K562 (cell line): Measurements from ENCODE around the gene VARS1. TPM values are rescaled to one million over a fixed set of nuclear protein-coding genes. Genes with fewer than 3 reads are reported as not detected.
A peak's percentile ranks its signal among the peaks of the same experiment; 100 is the strongest.

ENCODE experiments used
- CSDE1 ChIP-seq, 2 experiments: fragments of 450-650 bp; IDR thresholded peaks; 2 replicates each; pipeline ENCODE4 v1.6.1; 2016; ENCODE audit warnings: mild to moderate bottlenecking in 1 of 2
- EHMT2 ChIP-seq: fragments of 450-650 bp; IDR thresholded peaks from 2 replicates; pipeline ENCODE4 v1.6.1; 2018; ENCODE audit warnings: antibody characterized with exemption
- FOXK1 ChIP-seq: sonication (generic); formaldehyde crosslinking; IDR thresholded peaks from 2 replicates; pipeline ENCODE4 v1.8.0; 2022; ENCODE audit warnings: missing genetic modification reagents, mild to moderate bottlenecking, borderline replicate concordance
- MEF2D ChIP-seq: conservative IDR thresholded peaks from 2 replicates; pipeline ENCODE4 v1.6.1; 2016; ENCODE audit warnings: low read depth, missing genetic modification characterization, missing compliant biosample characterization
- SRSF1 ChIP-seq: fragments of 200-400 bp; formaldehyde crosslinking; IDR thresholded peaks from 2 replicates; pipeline ENCODE4 v1.6.1; 2017; ENCODE audit warnings: mild to moderate bottlenecking, low read depth, low read length, moderate library complexity
- STAG1 ChIP-seq: sonication (generic); formaldehyde crosslinking; IDR thresholded peaks from 2 replicates; pipeline ENCODE4 v1.5.0; 2020; ENCODE audit warnings: missing genetic modification reagents, borderline replicate concordance
- TBL1XR1 ChIP-seq, 2 experiments: IDR thresholded peaks; 2 replicates each; pipeline ENCODE4 v1.6.1; 2012; ENCODE audit warnings: improper control_type of control experiment in 2 of 2, low read length in 2 of 2, mild to moderate bottlenecking in 1 of 2
- TCFL5 ChIP-seq: fragments of 250-450 bp; sonication (Bioruptor Pico); conservative IDR thresholded peaks from 2 replicates; pipeline ENCODE4 v1.6.1; 2021; ENCODE audit warnings: mild to moderate bottlenecking, moderate library complexity, matching md5 sums
- ZNF23 ChIP-seq: fragments of 250-450 bp; sonication (Bioruptor Pico); IDR thresholded peaks from 2 replicates; pipeline ENCODE4 v1.4.0; 2020; ENCODE audit warnings: mild to moderate bottlenecking
- ZNF24 ChIP-seq: fragments of 450-650 bp; IDR thresholded peaks from 2 replicates; pipeline ENCODE4 v1.6.1; 2016
- ZNF354B ChIP-seq: fragments of 250-450 bp; sonication (Bioruptor Pico); IDR thresholded peaks from 2 replicates; pipeline ENCODE4 v1.4.0; 2020
- polyA plus RNA-seq, 8 experiments: library from polyadenylated mRNA; depleted of rRNA in 4 of 8; stranded (reverse) in 5 of 8; unstranded in 3 of 8; fragments of >200 nt; fragmentation: Nextera tagmentation in 2 of 8; fragmentation: Illumina TruSeq in 1 of 8; extraction: Ambion mirVana in 2 of 8; extraction: Trizol in 1 of 8; gene quantifications; 2 replicates each; pipeline versions ENCODE4 v1.2.1 to v1.2.3, GENCODE V29; 2011 to 2014; ENCODE audit warnings: inconsistent platforms in 1 of 8, missing spikeins in 1 of 8
- total RNA-seq, 7 experiments: library from RNA; depleted of rRNA in 6 of 7; stranded (reverse); fragments of >200 nt in 6 of 7; fragmentation: Illumina TruSeq in 2 of 7; extraction: Trizol in 2 of 7; gene quantifications; 2 replicates each; pipeline versions ENCODE4 v1.2.1 to v1.2.3, GENCODE V29; 2011 to 2021; ENCODE audit warnings: low replicate concordance in 1 of 7
- TF ChIP-seq, protein P1 (sequence below): fragments of 150-350 bp; conservative IDR thresholded peaks from 2 replicates; pipeline ENCODE4 v1.6.1; 2014; ENCODE audit warnings: low read length
- TF ChIP-seq, protein P2 (sequence below): fragments of 450-650 bp; IDR thresholded peaks from 2 replicates; pipeline ENCODE4 v1.6.1; 2016; ENCODE audit warnings: borderline replicate concordance
- TF ChIP-seq, protein P3 (sequence below): fragments of 450-650 bp; IDR thresholded peaks from 2 replicates; pipeline ENCODE4 v1.6.1; 2017; ENCODE audit warnings: antibody characterized with exemption
- TF ChIP-seq, protein P4 (sequence below): fragments of 450-650 bp; IDR thresholded peaks from 2 replicates; pipeline ENCODE4 v1.6.1; 2018; ENCODE audit not compliant: partially characterized antibody
- TF ChIP-seq, protein P5 (sequence below): sonication (generic); formaldehyde crosslinking; IDR thresholded peaks from 2 replicates; pipeline ENCODE4 v1.8.1; 2023; ENCODE audit warnings: mild to moderate bottlenecking, missing genetic modification reagents

VARS1 gene
- total and polyA plus RNA-seq, 9 of the 15 experiments (the other 6 are each of a cell fraction or from before 2014, with no cell fraction given): 2.9 to 488 (median 130) TPM

DNA sequence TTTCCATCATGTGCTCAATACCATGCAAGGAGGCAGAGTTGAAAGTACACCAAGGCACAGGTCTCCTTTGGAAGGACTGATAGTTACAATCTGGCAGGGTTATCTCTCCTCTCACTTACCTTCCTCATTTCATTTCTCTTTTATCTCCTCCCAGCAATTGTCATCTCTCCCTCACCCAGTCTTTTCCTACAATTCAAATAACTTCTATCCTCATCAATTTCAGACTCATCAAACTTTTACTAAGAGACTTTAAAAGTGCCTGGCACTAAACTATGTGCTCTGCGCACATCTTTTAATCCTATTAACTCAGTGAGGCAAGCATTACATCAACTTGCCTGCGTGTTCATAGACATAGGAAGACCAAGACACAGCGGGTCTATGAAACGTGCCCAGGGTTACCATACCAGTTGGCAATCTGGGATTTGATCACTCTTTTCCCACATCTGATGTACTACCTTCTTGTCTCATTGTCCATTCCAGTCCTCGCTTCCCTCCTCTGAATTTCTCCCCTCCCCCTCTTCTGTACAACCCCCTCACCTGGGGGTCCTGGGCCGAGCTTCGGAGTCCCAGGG lies 1.2 kb downstream of the VARS1 start (continued):
- TF ChIP-seq, protein P1, sequence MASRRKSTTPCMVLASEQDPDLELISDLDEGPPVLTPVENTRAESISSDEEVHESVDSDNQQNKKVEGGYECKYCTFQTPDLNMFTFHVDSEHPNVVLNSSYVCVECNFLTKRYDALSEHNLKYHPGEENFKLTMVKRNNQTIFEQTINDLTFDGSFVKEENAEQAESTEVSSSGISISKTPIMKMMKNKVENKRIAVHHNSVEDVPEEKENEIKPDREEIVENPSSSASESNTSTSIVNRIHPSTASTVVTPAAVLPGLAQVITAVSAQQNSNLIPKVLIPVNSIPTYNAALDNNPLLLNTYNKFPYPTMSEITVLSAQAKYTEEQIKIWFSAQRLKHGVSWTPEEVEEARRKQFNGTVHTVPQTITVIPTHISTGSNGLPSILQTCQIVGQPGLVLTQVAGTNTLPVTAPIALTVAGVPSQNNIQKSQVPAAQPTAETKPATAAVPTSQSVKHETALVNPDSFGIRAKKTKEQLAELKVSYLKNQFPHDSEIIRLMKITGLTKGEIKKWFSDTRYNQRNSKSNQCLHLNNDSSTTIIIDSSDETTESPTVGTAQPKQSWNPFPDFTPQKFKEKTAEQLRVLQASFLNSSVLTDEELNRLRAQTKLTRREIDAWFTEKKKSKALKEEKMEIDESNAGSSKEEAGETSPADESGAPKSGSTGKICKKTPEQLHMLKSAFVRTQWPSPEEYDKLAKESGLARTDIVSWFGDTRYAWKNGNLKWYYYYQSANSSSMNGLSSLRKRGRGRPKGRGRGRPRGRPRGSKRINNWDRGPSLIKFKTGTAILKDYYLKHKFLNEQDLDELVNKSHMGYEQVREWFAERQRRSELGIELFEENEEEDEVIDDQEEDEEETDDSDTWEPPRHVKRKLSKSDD: no peak
- TF ChIP-seq EHMT2 (no peak; the same call in 1 of the 2 replicates), CSDE1 (IDR thresholded peaks at IDR 0.05) (no peak), SRSF1 (no peak), TBL1XR1 (IDR thresholded peaks at IDR 0.05; ENCODE audit: low read length in 2 of 2) (0 out of 4 replicates have a peak, but pooled peaks of 1 of the 2 experiments have one; percentile 13), STAG1 (CRISPR knock-in tag) (no peak), ZNF24 (no peak), ZNF23 (CRISPR knock-in tag) (no peak), FOXK1 (CRISPR knock-in tag) (no peak), ZNF354B (CRISPR knock-in tag) (no peak), MEF2D (tag) (0 out of 2 replicates have a peak, but pooled peaks have one; percentile 30), TCFL5 (CRISPR knock-in tag) (no peak)
- TF ChIP-seq, protein P2, sequence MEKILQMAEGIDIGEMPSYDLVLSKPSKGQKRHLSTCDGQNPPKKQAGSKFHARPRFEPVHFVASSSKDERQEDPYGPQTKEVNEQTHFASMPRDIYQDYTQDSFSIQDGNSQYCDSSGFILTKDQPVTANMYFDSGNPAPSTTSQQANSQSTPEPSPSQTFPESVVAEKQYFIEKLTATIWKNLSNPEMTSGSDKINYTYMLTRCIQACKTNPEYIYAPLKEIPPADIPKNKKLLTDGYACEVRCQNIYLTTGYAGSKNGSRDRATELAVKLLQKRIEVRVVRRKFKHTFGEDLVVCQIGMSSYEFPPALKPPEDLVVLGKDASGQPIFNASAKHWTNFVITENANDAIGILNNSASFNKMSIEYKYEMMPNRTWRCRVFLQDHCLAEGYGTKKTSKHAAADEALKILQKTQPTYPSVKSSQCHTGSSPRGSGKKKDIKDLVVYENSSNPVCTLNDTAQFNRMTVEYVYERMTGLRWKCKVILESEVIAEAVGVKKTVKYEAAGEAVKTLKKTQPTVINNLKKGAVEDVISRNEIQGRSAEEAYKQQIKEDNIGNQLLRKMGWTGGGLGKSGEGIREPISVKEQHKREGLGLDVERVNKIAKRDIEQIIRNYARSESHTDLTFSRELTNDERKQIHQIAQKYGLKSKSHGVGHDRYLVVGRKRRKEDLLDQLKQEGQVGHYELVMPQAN: no peak; the same call in 1 of the 2 replicates
- TF ChIP-seq, protein P3, sequence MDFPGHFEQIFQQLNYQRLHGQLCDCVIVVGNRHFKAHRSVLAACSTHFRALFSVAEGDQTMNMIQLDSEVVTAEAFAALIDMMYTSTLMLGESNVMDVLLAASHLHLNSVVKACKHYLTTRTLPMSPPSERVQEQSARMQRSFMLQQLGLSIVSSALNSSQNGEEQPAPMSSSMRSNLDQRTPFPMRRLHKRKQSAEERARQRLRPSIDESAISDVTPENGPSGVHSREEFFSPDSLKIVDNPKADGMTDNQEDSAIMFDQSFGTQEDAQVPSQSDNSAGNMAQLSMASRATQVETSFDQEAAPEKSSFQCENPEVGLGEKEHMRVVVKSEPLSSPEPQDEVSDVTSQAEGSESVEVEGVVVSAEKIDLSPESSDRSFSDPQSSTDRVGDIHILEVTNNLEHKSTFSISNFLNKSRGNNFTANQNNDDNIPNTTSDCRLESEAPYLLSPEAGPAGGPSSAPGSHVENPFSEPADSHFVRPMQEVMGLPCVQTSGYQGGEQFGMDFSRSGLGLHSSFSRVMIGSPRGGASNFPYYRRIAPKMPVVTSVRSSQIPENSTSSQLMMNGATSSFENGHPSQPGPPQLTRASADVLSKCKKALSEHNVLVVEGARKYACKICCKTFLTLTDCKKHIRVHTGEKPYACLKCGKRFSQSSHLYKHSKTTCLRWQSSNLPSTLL: no peak
- TF ChIP-seq, protein P4, sequence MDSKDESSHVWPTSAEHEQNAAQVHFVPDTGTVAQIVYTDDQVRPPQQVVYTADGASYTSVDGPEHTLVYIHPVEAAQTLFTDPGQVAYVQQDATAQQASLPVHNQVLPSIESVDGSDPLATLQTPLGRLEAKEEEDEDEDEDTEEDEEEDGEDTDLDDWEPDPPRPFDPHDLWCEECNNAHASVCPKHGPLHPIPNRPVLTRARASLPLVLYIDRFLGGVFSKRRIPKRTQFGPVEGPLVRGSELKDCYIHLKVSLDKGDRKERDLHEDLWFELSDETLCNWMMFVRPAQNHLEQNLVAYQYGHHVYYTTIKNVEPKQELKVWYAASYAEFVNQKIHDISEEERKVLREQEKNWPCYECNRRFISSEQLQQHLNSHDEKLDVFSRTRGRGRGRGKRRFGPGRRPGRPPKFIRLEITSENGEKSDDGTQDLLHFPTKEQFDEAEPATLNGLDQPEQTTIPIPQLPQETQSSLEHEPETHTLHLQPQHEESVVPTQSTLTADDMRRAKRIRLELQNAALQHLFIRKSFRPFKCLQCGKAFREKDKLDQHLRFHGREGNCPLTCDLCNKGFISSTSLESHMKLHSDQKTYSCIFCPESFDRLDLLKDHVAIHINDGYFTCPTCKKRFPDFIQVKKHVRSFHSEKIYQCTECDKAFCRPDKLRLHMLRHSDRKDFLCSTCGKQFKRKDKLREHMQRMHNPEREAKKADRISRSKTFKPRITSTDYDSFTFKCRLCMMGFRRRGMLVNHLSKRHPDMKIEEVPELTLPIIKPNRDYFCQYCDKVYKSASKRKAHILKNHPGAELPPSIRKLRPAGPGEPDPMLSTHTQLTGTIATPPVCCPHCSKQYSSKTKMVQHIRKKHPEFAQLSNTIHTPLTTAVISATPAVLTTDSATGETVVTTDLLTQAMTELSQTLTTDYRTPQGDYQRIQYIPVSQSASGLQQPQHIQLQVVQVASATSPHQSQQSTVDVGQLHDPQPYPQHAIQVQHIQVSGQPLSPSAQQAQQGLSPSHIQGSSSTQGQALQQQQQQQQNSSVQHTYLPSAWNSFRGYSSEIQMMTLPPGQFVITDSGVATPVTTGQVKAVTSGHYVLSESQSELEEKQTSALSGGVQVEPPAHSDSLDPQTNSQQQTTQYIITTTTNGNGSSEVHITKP: no peak
- TF ChIP-seq, protein P5, sequence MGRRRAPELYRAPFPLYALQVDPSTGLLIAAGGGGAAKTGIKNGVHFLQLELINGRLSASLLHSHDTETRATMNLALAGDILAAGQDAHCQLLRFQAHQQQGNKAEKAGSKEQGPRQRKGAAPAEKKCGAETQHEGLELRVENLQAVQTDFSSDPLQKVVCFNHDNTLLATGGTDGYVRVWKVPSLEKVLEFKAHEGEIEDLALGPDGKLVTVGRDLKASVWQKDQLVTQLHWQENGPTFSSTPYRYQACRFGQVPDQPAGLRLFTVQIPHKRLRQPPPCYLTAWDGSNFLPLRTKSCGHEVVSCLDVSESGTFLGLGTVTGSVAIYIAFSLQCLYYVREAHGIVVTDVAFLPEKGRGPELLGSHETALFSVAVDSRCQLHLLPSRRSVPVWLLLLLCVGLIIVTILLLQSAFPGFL (CRISPR knock-in tag): no peak
